GM18868 (cell line): ENCODE results near the gene VGLL4.

Source experiments
- ATAC-seq: cut with Tn5 transposase; IDR thresholded peaks from one replicate; pipeline ENCODE4 v1.9.1; 2021; ENCODE audit warnings: mild to moderate bottlenecking, moderate library complexity; ENCODE audit not compliant: unreplicated experiment

VGLL4 gene

DNA sequence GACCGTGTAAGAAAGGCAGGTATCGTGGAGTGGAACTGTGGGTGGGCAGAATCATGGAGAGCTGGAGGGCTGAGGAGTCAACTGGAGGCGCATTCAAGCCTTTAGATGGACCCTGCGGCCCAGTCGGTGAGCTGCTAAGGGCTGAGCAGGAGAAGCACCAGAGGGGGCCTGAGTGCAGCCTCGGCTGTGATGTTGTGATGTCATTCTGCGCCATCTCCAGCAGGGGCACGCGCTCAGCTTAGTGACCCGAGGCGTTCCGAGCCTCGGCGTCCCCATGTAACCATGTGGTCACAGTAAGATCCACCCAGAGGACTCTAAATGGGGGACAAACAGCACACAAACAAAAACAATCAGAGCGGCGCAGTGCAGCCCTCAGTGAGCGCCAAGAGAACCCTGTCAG, 76.8 kb downstream of the VGLL4 start:
- no peak for ATAC-seq

DNA sequence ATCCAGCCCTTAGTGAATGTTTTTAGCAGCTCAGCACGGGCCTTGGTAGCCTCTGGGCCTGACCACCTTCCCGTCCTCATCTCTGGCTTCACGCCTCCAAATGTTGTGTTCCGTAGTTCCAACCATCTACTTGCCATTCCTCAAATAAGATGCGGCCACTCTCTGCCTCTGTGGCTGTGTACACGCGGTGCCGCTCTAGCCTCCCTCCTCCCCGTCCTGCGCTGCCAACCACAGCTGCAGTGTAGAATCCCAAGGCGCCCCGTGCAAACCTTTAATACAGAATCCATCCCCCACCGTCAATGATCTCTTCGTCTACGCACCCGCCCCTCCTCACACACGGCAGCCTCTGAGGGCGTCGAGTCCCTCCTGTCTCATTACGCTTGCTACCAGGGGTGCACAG, 77.2 kb downstream of the VGLL4 start:
- ATAC-seq = no peak

DNA sequence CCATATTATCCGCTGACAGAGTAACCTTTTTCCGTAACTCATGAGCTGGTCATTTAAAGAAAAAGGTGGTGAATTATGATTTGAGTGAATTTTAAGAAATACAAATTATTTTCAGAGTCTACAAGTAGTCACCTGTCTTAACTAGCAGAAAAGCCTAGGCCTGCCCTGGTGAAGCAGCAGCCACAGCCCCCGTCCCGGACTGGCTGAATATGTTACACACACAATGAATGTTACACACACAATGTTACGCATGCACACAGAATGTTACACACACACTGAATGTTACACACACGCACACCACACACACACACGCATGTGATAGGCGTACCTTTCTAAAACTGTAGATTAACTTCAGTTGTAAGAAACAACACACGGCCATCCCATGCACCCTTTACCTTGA, 77.8 kb downstream of the VGLL4 start:
- no peak for ATAC-seq

DNA sequence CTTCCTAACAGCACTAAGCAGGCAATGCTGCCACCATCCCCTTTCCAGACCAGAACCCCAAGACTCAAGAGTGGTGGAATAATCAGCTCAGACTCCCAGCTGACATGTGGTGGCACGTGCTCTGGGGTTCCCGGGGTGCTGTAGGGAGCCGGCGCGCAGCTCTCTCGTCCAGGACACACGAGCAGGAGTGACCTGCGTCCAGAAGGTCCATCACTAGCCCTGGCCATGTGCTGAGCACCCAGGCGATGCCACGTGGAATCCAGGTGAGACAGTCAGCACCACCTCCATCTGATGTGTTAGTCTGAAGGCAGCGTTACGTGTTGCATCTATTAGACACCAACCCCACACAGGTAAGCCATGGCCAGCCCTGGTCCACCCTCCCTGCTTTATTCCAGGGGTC, 78.2 kb downstream of the VGLL4 start:
- ATAC-seq = no peak

DNA sequence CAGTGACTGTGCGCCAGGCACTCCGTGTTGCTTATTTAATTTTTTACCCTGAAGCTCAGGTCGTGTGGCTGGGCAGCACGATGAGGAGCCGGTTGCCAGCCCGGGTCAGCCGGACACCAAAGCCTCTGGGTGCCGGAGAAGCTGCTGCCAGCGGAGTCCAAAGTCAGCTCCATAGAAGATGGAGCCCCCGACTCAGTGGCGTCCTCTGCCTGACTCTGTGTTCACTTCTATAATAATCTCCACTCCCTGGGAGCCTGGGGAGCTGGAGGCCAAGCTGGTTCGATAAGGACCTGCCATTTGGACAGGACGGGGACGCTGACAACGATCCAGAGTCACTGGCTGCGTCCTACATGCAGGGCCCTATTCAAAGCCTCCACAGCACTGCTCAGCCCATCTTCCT, 78.6 kb downstream of the VGLL4 start:
- no peak for ATAC-seq

DNA sequence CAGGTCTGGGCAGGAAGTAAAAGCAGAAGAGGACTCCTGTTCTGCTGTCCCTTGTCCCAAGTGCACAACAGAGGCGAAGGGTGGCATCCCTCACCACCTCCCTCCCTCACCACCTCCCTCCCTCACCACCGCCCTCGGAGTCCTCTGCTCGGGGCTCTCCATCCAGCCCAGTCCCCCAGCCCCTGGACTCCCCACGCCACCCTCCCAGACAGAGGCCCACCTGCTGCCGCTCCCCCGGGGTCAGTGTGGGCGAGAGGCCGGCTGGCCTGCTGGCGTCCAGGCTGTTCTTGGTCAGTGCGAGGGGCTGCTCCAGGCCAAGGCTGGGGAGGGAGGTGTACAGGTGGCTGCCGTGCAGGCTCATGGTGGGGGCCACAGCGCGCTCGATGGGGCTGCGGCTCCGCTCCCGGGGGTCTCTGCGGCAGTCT, 79.1 kb downstream of the VGLL4 start:
- ATAC-seq = no peak

DNA sequence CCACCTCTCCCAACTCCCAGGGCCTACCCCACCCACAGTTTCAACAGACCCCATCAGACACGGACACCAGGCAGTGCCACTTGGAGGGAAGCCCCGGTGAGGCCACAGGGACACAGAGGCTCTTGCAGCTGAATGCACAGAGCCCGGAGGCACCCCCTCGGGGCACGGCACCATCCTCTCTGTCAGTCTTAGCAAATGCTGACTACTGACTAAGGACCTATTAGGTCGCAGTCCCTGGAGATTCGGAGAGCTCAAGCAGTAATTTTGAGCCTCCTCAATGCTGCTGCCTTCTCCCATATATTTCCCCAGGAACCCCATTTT, 79.9 kb downstream of the VGLL4 start:
- no peak for ATAC-seq

DNA sequence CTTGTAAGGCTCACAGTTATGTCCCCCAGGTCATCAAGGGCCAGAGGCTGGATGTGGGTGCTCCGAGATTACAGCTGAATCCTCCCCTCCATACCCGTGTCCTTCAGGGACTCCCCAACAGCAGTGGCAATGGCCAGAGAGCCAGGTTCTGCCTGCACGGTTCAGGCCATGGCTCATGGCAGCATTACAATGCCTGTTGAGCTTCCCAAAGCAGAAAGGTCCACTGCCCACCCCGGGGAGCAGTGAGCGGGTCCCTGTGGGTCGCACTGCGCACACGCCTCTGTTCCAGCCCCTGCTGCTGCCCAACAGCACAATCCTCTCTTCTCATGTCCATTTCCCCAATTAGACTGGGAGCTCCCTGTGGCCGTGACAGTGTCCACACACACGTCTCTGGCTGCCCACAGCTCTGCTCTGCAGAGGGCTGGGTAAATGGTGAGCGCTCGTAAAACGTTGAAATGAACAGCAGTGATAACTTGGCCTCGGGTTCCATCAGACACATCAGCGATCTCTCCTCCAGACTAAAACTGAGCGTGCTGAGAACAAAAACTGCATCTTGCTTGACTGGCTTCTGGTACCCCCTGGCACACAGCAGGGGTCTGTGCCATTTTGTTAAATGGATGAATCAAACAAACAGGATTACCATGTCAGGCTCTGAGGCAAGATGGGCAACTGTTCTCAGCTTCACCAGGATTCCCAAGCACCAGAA, 80.4 kb downstream of the VGLL4 start:
- no peak for ATAC-seq

DNA sequence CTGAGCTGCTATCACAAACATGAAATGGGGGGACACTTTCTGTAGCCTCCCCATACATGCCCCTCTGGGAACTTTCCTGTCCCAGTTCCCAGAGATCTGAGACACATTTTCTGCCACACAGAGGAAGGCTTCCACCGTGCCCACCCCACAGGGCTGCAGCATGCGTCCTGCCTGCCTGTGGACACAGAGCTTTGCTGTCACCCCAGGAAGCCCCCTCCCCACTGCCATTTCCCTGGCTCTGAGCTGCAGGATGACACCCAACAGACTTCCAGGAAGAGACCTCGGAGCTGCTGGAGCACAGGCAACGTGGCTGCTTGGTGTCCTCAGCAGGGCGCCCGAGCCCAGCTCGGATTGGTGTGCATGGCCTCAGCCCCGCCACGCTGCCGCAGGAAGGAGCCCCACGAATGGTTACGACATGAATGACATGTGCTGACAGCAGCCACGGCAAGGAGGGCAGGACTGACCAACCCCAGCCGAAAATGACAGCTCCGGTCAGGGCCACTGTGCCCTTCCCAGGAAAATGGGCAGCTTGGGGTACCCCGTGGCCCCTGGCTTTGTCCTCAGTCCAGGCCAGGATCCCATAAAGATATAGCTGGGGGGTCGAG, 81.3 kb downstream of the VGLL4 start:
- ATAC-seq = no peak

DNA sequence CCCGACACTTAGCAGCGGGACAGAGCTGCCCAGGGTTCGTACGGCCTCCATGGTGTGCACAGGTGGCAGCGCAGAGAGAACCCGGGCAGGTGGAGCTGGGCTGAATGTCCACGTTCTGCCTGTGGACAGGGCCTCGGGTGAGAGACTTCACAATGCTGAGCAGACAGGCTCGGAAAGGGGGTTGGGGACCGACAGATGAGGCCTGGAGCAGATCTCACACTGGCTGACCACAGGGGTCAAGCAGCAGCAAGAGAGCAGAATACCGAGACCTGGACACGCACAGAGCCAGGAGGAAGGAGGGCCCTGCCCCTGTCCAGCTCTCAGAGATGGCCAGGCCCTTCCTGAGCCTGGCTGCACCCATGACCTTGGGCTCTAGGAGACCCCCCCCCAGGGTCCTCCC, 83.0 kb downstream of the VGLL4 start:
- no peak for ATAC-seq

DNA sequence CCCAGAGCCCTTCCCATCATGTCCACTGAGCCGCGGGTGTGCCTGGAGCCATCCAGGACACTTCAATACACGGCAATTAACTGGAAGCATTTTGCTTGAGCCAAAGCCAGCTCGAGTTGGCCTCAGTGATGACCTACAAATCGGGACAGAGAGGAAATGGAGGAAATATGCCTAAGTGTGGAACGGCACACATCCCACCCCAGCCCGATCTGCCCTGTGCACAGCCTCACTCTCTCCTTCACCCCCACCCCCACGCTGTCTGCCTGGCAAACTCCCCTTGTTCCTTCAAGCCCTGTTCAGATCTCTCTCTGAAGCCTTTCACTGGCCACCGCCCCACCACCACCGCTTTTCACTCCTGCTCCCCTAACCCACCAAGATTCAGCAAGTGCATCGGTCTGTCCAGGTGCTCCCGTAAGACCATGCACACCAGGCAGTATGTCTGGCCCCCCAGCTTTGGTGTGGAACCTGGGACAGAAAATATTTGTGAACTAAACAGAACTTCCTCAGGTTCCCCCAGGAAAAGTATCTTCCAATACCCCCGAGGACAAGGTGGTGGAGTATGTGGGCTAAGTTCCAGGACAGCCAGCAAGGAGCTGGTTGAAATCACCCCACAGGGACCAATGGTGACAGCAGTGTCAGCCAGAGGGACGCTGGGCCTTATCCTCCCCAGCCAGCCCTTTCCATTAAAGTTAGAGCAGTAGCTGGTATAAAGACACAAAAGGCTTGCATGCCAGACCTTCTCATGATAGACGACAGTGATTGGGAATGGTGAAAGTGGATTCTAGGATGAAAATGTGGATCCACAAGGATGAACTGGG, 83.7 kb downstream of the VGLL4 start:
- no peak for ATAC-seq

DNA sequence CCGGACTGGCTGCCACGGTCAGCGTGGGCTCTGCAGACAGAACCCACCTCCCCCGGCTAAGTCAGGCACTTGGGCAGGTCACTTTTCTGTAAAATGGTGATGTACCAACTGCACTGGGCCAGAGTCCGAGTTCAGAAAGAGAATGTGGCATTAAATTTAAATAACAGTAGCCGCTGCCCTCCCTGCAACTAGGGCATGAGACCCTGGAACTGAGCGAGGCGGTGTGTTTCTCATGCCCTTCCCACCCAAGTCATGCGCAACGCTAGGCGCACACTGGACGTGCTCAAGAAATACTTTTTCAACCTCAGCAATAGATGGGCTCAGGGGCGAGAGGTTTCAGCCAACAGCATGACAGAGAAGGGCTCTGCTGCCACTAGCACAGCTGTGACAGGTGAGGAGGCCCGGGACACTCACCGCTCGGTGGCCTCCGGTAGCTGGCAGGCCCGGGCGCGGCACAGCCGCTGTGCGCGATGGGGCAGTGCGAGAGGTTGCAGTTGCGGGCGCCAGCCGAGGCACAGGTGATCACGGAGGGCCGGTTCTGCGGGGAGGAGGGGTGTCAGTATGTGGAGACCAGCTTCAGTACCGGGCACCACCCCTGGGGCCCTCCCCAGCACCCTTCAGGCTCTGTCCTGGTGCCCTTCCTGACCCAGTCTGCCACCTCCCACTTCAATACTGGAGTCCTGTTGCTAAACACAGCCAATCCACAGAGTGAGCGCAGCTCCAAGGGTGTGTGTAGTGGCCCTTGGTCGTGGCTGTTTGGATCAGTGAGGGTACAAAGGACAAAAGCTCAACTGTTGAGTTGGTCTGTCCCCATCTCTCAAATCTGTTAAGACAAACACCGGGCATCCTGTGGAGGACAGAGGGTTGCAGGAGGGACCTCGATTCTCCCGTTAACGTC, 84.5 kb downstream of the VGLL4 start:
- no peak for ATAC-seq

DNA sequence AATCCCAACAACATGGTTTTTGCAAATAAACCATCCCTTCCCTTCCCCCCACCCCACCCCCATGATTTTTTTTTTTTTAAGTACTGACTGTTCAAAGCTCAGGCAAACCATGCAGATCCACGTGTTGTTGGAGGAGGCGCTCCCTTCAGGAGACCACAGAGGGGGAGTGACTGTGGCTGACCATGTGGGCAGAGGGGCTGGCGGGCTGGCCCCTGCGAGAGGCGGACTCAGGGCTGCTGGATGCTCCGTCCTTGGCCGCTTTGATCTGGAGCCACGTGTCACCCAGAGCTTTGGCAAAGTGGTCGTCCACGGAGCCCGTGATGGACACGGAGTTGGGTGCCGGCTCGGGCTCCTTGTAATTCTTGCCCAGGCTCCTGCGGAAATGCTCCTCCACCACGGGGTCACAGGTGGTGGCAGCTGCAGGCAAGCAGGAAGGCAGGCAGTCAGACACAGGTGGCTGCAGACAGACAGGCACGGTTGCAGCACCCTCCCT, 85.3 kb downstream of the VGLL4 start:
- ATAC-seq = no peak

DNA sequence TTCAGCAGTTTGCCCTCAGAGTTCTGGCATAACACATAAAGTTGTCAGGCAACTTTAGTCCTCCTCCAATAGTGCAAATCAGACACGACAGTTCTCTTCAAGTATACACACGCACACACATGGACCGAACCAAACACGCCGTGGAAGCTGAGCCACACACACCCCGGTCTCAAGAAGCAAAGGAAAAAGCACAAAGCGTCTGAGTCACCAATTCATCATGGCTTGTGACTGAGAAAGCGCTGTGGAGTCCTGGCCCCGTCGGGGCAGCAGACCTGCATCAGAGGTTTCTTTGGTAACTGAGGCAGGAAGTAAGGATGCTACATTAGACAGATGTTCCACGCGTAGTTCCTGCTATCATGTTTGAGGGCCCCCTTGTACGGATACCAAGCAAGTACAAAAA, 85.7 kb downstream of the VGLL4 start:
- no peak for ATAC-seq

DNA sequence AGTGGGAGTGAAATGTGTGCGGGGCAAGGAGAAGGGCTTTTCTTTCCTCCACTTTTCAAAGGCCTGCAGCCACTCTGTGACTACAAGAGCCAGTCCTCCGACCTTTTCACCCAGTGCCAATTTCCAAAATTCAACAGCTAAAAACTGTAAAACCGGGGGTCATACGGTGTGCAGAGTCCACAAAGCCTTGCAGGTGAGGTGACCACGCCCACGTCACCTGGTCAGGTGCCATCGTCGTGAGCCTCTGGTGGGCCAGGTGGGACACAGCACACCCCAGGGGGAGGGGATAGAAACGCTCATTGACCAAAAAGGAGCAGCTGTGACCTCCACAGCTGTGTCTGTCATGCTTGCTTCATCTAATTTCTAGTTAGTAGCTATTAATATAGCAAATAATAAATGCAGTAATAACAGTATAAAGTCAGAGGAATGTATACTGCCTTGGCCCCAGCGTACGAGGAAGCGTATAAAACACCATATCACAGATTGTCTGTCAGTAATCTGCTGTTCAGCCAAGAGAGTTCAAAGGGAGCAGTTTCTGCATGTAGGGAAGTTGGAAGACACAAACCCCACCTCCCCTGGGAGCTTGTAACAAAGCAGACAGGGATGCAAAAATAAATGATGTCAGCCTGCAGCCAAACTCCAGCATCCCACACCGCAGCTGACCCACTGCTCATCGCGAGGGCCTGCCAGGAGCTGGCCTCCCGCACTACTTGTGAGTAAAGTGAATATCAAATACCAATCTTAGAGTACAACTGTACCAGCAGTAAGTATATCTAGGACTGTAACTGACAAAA, 86.7 kb downstream of the VGLL4 start:
- no peak for ATAC-seq

DNA sequence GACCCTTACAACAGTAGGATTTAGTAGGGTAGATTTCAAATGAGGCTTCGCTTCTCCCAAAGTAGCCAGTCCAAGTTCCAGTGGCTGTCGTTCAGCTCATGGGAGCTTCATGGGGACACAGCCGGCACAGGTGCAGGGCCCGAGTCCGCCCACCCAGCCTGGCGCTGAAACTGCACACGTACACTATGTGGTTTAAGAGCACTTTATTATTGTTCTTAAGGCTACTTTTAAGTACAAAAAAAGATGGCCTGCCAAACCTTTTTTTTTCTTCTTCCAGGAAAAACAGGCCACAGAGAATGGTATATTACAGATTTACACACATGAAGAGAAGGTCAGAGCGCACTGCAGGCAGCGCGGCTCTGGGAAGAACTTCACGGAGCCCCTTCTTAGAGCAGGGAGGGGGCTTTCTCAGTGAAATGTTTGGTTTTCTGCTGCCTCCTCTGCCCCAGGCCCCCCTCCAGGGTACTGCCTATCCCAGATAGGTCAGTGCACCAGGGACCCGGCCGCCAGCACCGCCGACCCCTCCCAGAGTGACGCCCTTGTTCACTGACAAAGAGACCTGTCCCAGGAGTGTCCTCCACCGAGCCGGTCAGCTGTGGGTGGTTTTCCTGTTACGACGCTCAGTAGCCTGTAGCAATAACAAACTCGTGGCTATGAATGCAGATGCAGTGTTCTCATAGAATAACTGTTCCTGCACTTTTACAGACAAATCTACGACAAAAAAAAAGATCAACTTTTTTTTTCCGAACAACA, 87.7 kb downstream of the VGLL4 start:
- ATAC-seq = no peak

DNA sequence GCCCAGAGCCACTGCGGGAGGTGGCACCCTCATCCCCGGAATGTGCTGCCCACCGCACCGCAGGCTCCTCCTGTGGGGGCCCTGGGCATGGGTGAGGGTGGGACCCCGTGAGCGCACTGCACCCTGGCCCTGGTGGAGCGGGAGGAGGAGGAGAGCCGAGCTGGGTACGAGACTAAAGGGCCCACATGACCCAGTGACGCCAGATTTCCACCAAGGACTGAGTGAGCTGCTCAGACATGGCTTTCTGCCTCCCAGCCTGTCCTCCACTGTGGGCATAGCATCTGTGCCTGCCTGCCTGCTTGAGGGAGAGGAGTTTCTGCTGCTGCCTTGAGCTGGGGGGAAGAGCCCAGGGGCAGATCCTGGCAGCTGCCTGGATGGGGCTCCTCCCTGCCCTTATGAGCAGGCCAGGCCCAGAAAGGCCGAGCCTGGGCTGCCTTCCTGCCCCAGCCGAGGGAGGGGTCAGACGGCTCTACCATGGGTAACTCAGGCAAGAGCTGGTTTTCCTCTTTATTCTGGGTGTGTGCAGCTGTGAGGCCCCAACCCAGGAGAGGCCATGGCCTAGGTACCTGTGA, 88.4 kb downstream of the VGLL4 start:
- no peak for ATAC-seq

DNA sequence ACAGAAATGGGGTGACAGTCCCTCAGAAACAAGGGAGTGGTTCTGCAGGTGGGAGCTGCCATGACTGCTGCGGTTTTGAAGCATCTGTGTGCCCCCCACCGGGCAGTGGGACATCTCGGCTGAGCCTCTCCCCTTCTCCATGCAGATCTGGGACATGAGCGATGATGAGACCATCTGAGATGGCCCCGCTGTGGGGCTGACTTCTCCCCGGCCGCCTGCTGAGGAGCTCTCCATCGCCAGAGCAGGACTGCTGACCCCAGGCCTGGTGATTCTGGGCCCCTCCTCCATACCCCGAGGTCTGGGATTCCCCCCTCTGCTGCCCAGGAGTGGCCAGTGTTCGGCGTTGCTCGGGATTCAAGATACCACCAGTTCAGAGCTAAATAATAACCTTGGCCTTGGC, 89.0 kb downstream of the VGLL4 start:
- no peak for ATAC-seq

DNA sequence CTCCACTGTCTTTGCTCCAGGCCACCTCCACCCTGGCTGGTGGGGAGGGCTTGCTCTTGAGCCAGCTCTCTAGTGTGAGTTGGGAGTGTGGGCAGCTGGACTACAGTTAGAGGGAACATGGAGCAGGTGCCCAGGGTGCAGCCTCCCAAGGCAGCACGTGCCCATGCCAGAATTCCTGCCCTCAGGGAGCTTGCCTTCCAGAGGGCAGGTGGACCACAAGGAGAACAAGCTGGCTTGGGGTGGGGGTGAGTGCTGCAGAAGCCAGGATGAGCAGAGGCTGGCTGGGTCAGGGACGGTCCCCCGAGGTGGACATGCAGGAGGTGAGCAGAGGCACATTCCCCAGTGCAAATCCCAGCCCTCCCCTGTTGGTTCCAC, 89.5 kb downstream of the VGLL4 start:
- ATAC-seq = no peak
